Sciatic nerve (tissue), 2 donors: Measurements from ENCODE around the gene HPGDS. TPM values are rescaled to one million over a fixed set of nuclear protein-coding genes. Genes with fewer than 3 reads are reported as not detected.
A peak's percentile ranks its signal among the peaks of the same experiment; 100 is the strongest.
"Not testable (repeated sequence)": the region's sequence is repeated elsewhere in the genome, so short reads cannot be mapped to it uniquely, and the experiment has no call there.

Experiments
- ATAC-seq: fragments of 200-7000 bp; cut with Tn5 transposase; one replicate; pipeline ENCODE4 v1.9.1; 2020; ENCODE audit warnings: mild to moderate bottlenecking, moderate library complexity
- DNase-seq: peaks from one replicate; pipeline ENCODE4 v3.0.0-alpha.2; 2020; ENCODE audit warnings: low spot score
- intact Hi-C: fragments of 100-400 bp; cut with DNase I; formaldehyde crosslinking; loops from one replicate; pipeline ENCODE4 v1.14.2; 2022
- total RNA-seq: library from RNA; stranded (reverse); fragmentation: NEBNext Ultra II Directional; extraction: Animal tissue kit (Norgen Biotek cat#: 25700); gene quantifications from one replicate; pipeline ENCODE4 v1.2.1, GENCODE V29; 2021
- donor health status: DM: no; HTN: no; CAD: no.
- donor health status: DM: no; HTN: no; CAD: no.

Gene HPGDS
- total RNA-seq, 1 donor from 2014 or later = 4.7 TPM

DNA sequence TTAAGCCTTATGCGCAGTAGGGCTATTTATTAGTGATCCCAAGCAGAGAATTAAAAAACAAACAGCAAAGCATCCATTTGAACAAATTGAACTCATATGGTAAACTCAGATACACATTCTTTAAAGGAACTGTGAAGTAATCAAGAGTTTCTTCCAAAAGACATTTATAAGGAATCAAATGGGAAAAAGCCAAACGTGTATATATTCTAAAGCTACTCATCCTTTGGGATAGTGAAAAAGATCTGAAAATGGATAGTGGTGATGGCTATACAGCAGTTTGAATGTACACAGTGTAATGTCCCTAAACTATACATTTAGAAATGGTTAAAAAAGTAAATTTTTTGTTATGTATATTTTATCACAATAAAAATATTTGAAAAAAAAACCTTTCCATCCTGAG is 16.6 kb upstream of the HPGDS start:
- ATAC-seq (no peak), DNase-seq (no peak)
- intact Hi-C loops = no loop called here

DNA sequence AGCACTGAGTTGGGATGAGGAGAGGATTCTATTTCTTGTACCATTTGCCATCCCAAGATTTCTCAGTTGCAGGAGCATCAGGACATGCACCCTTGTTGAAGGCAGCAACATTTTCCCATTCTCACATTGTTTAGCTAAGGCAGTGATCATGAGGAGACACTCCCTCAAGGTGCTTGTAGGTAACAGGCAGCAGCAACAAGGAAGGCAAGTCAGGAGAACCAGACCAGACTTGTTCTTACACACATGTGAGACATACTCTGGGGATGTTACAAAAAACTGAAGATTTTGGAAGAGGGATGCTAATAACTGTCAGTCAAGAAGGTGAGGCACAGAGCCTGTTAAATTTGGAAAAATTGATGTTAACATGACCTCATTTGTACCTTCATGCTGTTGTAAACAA is 15.5 kb upstream of the HPGDS start:
- intact Hi-C loops = no loop called here
- DNase-seq = no peak
- ATAC-seq = no peak

DNA sequence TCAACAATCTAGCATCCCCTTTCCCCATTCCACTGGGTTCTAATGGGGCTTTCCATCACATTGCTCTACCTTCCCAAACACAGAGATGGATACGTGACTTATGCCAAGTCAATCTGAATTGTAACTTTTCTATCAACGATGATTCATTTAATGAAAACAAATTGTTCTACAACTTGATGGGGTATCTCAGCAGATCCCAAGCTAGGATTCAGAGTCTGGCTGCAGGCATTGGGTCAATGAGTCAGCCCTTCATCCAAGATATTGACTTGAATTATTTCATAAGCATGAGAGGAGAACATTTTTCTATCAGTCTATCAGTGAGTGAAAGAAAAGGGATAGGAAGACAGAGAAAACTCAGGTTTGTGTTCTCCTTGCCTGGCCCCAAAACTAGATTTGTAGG is 15.0 kb upstream of the HPGDS start:
- intact Hi-C loops = no loop called here
- no peak for ATAC-seq

DNA sequence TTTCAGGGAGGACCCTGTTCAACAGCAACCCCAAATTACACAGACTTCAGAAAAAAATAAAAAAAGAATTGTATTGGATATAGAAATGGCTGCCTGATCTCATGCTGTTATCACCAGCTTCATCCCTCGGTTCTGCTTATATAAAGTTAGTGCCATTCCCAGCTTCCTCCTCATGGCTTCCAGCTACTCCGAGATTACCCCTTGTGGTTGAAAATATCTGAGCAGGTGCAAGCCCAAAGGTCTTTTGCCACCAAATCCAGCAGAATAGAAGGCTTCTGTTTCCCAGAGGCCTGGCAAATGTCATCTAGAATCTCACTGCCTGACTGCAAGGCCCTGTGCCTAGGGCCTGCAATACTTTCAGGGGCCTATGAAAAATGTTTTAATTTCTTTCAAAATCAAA is 13.8 kb upstream of the HPGDS start:
- ATAC-seq = no peak
- intact Hi-C loops = no loop called here
- DNase-seq = no peak

More for the DNA sequence above, 15.0 kb upstream of the HPGDS start:
- DNase-seq = no peak

DNA sequence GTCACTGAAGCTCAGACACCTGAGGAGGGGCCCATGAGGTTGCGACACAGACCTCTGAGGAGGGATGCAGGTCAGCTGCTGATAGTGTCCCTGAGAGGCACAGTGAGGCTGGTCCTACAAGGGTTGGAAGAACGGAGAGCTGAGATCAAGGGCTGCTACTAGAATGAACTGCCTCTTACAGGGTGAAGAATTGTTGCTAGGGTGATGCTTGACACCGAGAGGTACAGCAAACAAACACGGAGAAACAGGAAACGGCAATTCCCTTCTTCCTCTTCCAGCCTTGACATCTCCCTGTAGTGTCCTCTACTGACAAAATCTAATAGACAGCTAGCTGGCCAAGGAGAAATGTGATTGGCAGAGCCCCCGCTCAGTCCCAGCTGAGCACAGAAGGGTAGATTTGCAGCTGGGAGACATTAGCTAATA is 11.8 kb upstream of the HPGDS start:
- peak; percentile 15 for ATAC-seq

DNA sequence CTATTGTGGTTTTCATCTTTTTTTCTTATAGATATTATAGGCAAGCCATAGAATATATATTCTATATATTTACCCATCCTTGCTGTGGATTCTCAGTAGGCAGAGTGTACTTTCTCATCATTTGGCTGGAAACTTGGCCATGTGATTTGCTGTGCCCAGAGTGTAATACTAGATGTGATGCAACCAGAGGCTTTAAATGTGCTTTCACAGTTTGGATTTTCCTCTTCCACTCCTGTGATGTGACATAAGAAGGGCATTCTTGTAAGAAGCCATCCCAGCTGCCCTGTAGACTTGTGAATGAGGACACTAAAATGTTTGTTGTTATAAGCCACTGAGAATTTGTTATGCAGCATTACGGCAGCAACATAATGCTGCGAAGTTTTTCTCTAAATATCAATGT is 10.4 kb upstream of the HPGDS start:
- ATAC-seq (no peak), DNase-seq (no peak)
- intact Hi-C loops = no loop called here

More for the DNA sequence above, 11.8 kb upstream of the HPGDS start:
- intact Hi-C loops = no loop called here
- no peak for DNase-seq

DNA sequence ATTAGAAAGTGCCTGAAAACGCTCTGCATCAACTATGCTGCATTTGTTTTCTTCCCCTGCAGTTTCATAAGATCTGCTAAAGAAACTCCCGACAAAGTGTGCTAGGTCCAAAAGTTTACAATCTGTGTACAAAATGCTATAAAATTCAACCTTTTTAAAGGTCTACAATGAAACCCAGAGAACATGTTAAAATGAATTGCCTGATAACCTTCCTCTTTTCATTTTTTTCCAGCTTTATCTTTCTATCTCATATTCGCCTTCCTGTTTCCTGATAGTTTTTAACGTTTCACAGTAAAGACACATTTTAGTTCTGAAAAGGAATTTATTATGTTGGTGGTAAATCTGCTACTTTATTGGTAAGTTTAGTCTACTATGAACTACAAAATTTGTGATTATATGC is 9.5 kb upstream of the HPGDS start:
- intact Hi-C loops = no loop called here
- ATAC-seq = no peak
- no peak for DNase-seq

DNA sequence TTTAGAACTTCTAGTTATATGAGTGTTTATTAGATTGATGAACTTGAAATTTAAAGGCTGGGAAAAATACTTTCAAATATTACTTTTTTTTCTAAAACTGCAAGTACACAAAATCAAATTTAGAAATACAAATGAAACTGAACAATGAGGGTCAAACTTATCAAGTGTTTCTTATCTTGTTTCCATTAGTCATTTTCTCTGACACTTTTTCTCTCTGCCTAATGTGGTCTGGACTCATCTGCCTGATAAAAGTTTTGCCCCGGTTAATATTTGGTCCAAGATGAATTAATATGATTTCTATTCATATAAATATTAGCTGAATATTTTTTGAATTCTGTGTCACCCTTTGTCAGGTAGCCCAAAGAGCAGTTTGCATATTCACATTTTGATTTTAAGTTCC is 8.7 kb upstream of the HPGDS start:
- no peak for ATAC-seq
- intact Hi-C loops = no loop called here
- no peak for DNase-seq

DNA sequence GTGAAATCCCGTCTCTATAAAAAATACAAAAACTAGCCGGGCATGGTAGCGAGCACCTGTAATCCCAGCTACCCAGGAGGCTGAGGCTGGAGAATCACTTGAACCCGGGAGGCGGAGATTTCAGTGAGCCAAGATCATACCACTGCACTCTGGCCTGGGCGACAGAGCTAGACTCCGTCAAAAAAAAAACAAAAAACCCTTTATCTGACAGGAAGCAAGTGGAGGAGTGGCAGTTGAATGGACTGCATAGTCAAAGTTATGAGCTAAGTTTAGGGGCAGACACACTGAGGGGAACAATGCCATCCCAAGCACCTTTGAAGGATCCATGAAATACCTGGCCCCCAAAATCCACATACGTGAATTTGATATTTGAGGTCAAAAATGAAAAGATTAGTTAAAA is 7.5 kb upstream of the HPGDS start:
- DNase-seq = no peak
- intact Hi-C loops = no loop called here

DNA sequence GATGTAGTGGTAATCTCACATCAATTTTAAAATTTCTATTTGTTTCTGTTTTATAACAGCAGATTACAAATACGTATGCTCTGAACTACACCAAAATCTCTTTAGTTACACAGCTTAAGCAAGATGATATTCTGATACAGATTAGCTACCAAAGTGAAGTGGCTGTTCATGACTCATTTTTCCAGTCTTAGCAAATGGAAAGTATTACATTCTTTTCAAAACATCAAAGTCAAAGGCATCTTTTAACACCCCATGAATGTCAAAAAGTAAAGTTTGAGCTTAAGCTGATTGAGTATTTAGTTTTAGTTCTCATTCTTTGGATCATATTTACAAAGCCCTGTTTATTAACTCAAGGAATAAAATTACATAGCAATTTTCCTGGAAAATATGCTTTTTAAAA is 6.6 kb upstream of the HPGDS start:
- ATAC-seq = no peak
- DNase-seq = no peak
- intact Hi-C loops = no loop called here

More for the DNA sequence above, 7.5 kb upstream of the HPGDS start:
- no peak for ATAC-seq

DNA sequence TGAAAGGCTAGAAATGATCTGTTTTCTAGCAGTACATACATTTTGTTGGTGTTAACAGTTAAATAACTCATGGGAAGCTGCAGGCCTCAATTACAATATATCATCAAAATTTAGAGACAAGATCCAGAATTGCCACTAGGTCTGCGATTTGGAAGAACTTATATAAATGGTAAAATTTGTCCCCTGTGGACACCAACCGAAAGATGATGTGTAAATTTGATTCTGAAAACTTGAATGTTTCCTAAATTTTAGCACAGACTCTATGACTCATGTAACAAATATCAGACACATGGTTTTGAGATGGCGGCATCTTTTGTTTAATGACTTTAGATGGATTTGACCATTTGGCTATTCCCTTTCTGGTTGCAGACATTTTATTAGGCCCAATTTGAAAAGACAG is 6.0 kb upstream of the HPGDS start:
- DNase-seq = no peak
- intact Hi-C loops = no loop called here
- no peak for ATAC-seq

DNA sequence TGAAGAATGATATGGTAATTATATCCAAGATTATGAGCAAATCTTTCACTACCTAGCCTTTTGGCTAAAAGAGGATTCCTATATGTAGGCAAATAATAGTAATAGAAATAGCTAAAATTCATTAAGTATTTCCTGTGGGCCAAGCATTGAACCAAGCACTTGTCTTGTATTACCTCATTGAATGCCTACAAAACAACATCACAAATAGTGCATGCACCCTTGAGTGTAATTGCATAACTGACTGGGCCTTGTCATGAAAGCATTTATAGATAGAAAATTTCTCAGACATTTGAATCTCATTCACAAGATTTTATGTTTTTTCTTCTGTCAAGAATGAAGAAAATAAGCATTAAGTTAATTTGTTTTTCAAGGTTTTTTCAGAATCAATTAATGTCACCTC is 3.9 kb upstream of the HPGDS start:
- intact Hi-C loops = no loop called here

DNA sequence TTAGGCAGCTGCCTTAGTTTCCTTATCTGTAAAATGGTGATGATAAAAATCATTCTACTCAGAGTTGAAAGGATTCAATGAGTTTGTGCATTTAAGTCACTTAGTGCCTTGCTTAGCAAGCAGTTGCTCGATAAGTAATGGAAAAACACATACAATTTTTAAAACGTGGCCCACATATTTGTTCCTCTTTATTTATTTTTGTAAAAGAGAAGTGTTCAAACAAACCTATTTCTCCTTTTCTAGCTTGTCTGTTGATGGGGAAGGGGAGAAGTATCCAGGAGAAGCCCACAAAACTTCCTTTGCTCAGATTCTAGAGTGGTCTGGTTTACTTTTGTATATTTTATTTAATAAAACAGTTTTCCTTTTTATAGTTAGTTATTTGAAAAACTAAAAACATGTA is 3.3 kb upstream of the HPGDS start:
- ATAC-seq = no peak
- no peak for DNase-seq
- intact Hi-C loops = no loop called here

More for the DNA sequence above, 3.9 kb upstream of the HPGDS start:
- DNase-seq (no peak), ATAC-seq (no peak)

DNA sequence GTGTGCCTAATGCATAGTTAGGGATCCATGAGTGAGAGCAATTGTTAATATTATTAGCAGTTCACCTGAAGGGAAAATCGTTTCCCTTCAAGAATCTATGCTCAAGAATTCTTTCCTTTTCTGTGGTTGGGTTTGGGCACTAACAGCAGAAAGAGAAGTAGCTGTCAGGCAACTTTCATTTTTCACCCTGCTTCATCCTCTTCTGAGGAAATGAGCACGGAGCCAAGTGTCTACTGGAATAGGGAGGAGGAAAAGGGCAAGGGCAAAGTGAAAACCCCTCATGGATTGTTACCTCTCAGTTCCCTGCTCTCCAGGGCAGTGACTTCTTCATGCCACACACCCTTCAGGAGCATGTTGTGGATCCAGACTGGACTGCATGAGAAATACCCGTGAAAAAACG is 2.6 kb upstream of the HPGDS start:
- intact Hi-C loops = no loop called here
- no peak for DNase-seq
- ATAC-seq = no peak

DNA sequence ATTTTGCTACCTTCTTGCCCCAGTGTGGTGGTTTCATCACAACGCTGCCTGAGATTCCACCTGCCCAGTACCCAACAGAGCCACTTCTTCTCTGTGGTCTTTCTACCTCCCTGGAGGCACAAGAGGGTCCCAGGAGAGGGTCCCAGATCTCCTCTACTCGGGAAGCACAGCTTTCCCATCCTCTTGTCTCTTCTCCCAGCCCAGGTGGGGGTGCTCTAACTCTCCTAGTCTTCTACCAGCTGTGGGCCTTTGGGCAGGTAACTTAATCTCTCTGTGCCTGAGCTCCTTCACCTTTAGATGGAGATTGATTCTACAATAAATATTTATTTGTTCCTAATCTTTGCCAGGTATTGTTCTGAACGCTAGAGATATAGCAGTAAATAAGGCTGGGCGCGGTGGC is 1.8 kb upstream of the HPGDS start:
- no peak for DNase-seq
- intact Hi-C loops = no loop called here
- no peak for ATAC-seq

DNA sequence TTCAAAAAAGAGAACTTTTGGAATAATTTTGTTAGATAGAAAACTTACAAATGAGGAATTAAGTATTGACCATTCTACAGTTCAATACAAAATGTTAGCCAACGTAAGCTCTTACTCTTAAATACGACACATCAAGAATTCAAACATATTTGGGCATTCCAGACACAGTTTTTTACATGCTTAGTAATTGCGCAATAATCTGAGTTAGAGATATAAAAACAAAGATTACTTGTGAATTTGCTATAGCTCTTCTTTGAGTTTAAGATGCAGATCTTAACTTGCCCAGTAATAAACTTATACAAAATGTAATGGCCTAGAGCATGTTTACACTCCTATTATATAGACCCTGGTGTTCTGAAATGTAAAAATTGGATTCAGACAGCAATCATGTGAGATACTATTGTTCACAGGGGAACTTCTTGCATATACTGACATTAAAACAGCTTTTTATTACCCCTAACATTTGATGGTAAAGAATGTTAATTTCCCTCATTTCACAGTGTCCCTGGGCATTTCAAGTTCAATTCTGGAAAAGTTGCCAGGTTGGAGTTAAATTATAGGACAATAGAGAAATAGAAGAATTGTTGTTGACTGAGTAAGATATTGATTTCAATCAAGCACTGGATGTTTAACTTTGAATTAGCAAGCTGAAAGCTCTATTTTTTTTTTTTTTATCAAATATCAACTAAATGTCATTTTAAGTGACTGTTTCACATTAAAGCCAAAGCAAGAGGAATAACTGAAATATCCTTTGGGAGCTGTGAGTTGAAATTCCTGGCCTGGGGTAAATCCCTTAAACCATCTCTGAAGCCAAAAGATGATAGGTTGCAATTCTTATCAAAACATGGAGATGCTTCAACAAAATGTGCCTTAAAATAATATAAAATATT is 910 bp downstream of the HPGDS start:
- no peak for DNase-seq
- intact Hi-C loops = no loop called here
- no peak for ATAC-seq

DNA sequence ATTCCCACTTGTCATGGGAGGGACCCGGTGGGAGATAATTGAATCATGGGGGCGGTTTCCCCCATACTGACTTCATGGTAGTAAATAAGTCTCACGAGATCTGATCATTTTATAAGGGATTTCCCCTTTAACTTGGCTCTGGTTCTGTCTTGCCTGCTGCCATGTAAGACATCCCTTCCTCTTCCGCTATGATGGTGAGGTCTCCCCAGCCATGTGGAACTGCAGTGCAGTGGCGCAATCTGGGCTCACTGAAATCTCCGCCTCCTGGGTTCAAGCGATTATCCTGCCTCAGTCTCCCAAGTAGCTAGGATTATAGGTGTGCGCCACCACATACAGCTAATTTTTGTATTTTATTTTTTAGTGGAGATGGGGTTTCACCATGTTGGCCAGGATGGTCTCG is 2.9 kb downstream of the HPGDS start:
- peak; percentile 39 for ATAC-seq

DNA sequence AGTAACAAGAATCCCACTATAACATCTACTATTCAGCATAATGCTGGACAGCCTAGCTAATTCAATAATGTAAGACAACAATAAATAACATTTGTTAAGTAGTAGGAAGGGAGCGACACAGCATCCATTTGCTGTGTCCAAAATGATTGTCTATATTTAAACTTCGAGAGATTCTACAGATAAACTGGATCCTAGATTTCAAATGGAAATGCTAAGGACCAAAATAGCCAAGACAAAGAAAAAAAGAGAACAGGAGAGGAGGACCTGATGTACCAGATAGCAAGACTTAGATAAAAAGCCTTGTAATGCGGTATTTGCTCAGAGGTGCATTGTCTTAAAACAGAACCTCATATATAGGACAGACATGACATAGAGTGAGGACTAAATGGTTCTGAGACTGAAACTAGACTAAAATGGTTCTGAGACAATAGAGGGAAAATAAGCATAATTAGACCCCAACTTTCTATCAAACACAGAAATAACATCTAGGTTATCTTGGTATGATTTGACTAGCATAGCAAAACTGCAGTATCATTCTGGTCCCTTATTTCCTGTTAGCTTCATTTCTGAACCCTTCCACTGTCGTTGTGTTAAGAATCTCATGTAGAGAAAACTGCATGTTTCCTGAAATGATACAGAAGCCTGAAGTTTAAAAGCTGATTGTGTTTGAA is 3.8 kb downstream of the HPGDS start:
- intact Hi-C loops = no loop called here
- DNase-seq = no peak
- no peak for ATAC-seq

More for the DNA sequence above, 2.9 kb downstream of the HPGDS start:
- no peak for DNase-seq
- intact Hi-C loops = no loop called here

DNA sequence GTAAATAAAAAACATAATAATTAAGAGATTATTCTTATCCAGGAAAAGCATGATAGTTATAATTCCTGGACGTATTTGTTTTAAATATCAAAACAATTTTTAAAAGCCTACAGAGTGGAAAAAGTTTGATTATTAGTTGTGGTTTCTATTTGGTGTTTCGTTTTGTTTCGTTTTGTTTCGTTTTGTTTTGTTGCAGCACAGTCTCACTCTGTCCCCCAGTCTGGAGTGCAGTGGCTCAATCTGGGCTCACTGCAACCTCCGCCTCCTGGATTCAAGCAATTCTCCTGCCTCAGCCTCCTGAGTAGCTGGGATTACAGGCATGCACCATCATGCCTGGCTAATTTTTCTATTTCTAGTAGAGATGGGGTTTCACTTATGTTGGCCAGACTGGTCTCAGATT is 5.8 kb downstream of the HPGDS start:
- ATAC-seq, intact Hi-C loops, DNase-seq: not testable (repeated sequence)

DNA sequence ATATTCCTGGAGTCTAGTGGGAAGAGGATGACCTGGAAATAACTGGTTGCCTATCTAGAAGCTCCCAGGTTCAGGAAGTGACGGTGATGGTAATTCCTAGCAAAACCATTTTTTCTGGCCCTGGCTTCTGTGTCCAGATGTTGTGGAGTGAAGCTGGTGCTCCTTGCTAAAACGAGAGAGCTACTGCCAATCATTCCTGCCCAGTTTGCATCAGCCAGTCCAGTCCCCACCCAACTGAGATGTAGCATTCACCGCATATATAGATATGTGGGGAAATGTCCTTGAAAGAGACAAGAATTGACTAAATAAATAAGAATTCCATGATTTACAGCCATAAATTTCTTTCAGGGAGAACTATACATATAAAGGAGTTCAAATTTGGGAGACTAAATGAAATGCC is 6.3 kb downstream of the HPGDS start:
- intact Hi-C loops = no loop called here
- DNase-seq (no peak), ATAC-seq (no peak)

DNA sequence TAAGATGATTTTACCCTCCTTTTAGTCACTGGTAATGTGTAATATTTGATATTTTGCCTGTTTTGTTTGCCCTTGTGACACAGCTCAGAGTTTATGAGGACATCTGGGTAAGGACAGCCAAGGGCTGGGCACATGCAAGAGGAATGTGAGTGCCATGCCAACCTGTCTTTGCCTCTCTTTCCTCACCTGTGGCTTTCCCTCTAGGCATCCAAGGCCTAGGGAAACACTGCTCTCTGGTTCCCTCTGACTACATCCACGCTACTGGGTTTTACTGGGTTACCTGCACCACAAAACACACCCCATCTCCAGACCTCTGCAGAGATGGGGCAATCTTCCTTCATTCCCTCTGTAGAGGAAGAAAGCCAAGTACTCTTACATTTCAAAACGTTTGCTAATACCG is 7.7 kb downstream of the HPGDS start:
- intact Hi-C loops = no loop called here
- ATAC-seq (peak; percentile 73), DNase-seq (no peak)
